Dermis blood vessel endothelial cell (primary cell): ENCODE results near the gene CERS4. TPM values are rescaled to one million over a fixed set of nuclear protein-coding genes. Genes with fewer than 3 reads are reported as not detected.
A peak's percentile ranks its signal among the peaks of the same experiment; 100 is the strongest.
"Not testable (repeated sequence)": the region's sequence is repeated elsewhere in the genome, so short reads cannot be mapped to it uniquely, and the experiment has no call there.

ENCODE experiments used
- DNase-seq: peaks from one replicate; pipeline ENCODE4 v3.0.0; 2010
- total RNA-seq: library from RNA; depleted of rRNA; stranded (reverse); fragments of >200 nt; gene quantifications from 2 replicates; pipeline ENCODE4 v1.2.3, GENCODE V29; 2014

CERS4 gene
- total RNA-seq, 1 donor from 2014 or later: 23.3 TPM

DNA sequence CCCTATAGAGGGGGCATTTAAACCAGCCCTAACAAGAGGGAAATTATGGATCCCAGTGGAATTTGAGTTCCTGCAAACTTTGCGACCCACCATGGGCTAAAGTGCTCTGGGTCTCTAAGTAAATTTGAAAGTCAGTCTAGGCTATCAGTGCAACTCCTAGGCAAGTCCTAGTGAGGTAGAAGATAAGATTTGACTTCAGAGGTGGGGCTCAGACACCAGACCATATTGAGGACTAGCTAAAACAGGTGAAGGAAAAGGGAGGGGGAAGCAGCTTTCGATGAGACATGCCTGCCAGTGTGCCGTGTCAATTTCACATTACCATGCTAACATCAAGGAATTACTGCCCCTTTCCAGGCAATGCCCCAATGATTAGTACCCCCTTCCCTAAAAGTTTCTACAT, 60.6 kb downstream of the CERS4 start:
- no peak for DNase-seq

DNA sequence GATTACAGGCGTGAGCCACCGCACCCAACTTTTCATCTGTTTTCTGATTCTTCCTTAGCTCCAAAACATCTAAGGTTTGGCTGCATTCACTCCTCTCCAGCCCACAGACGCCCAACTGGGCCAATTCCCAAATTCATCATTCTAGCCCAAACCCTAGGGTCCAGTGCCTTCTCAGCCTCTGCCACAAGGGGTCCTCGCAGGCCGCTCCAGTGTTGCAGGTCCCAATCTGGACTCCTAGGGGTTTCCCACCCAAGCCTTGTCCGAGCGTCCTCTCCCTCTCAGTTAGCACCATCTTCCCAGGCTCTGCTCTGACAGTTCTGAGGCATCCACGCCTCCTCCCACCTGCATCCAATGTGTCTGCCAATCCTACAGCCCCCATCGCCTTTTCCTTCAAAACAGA, 67.3 kb downstream of the CERS4 start:
- DNase-seq: not testable (repeated sequence)

DNA sequence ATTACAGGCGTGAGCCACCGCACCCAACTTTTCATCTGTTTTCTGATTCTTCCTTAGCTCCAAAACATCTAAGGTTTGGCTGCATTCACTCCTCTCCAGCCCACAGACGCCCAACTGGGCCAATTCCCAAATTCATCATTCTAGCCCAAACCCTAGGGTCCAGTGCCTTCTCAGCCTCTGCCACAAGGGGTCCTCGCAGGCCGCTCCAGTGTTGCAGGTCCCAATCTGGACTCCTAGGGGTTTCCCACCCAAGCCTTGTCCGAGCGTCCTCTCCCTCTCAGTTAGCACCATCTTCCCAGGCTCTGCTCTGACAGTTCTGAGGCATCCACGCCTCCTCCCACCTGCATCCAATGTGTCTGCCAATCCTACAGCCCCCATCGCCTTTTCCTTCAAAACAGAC, 82.2 kb downstream of the CERS4 start:
- not testable (repeated sequence) for DNase-seq

DNA sequence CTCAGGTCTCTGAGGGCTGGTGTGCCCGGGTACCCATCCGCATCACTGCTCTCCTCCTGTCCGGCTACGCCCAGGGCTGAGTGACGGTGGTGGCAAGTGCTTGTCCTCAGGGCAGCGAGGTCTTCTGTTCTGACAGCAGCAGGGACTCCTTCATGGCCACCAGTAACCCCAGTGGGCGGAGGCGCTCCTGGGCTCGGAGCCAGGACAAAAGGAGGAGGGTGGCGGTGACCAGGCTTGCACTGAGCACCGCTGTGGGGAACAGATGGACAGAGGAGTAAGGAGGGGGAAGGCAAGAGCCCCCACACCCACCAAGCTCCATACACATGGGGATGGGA, 93.2 kb downstream of the CERS4 start:
- DNase-seq: no peak

DNA sequence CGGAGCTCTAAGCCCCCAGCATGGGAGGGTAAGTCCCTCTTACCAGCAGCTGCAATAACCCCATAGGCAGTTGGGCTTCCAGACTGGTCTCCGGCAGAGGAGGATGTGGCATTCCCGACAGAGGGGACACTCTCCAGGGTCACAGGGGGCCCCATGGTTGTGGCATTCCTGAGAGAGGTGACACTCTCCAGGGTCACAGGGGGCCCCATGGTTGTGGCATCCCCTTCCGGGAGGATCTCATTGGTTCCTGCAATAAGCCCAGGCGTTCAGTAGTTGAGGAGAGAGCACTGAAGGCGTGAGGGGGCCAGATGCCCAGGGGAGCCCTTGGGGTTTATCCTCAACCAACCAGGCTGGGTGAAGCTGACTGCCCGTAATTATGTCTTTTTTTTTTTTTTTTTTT, 93.6 kb downstream of the CERS4 start:
- DNase-seq: no peak

DNA sequence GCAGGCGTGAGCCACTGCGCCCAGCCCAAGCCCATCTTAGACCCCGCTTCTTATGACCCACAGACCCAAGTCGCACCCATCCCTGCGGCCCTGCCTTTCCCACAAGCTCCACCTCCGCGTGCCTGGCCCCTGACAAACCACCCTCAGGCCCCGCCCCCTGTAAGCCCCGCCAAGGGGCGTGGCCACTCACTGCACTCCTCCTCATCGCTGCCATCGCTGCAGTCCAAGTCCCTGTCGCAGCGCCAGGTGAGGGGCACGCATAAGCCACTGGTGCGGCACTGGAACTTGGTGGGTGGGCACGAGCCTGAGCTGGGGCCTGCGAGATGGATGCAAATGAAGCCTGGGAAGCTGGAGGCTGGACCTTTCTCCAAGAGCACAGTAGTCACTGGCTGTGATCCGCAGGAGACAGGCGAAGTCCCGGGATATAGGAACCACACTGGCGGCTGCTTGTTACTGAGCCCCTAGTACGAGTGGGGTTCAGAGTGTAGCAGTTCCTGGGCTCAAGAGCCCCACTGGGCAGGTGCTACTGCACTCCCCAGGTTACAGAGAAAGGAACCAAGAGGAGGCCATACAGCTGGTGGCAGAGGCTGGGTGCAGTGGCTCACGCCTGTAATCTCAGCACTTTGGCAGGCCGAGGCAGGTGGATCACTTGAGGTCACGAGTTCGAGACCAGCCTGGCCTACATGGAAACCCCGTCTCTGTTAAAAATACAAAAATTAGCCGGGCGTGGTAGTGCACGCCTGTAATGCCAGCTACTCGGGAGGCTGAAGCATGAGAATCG, 95.9 kb downstream of the CERS4 start:
- DNase-seq: no peak

DNA sequence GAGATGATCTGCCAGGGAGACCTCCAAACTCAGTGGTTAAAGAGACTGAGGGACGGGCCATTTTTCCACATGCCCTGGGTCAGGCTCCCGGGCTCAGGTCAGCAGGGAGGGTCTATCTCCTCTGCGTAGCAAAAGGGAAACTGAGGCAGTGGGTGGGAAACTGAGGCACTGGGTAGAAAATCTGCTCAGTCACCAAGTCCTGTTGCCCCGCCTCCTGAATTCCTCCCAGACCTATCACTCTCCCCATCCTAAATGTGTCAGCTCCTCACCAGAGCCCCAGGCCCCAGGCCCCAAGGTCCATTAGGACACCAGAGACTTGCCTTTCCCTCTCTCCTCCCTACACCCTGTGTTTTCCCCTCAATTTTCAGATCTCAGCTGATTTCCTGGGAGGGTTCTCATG, 96.6 kb downstream of the CERS4 start:
- no peak for DNase-seq

DNA sequence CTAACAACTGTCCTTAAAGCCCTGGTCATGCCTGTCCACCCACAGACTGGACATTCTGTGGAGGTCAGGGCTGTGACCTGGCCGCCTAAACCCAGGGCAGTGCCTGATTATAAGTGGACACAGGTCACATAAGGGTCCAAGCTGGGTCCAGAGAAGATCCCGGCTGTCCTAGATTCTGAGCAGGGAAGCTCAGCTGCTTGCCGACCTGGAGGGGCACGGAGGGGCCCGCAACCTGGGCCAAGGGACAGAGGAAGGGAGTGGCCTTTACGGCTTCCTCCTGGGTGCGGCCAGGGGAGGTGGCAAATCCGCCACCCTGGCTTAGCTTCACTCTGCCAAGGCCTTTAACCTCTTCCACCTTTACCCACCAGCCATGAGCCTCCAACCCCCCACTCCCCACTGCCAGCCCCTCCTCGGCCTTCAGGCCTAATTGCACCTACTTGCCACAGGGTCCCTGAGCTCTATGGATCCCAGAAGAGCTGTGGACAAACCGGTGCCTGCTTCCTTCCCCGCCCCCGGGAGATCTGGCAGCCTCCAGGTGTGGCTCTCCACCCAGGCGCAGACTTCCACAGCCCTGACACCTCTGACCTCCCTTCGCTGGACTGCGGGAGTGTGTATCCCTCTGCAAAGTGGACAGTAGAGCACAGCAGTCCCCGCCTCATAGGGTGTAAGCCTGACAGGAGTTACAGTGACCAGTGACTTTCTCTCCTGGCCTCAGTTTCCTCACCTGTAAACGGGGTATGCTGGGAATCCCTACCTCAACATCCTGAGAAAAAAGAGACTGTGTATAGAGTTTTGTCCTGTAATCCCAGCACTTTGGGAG, 97.3 kb downstream of the CERS4 start:
- no peak for DNase-seq

DNA sequence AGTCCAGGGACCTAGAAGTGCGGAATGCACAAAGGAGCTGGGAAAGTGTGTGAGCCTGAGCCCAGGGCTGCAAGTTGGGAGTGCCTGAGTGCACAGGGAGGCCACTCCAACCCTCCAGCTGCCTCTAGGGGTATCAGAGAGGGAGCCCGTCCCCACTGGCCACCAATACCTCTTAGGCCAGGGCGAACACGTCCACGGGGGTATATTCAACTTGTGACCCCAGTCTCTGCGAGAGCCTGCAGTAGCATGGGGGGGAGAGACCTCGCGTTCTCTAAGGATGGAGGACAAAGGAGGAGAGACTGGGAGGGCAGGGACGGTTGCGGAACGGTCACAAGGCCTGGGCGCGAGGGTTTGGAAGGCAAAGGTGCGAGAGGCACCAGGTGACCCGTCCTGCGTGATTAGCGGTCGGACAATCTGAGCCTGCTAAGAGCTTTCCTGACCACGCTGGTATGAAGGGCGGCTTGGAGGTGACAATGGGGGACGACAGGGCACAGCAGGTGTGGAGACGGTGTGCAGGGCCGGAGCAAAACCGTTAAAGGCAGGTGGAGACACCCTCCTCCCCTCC, 98.3 kb downstream of the CERS4 start:
- DNase-seq: peak; percentile 22

DNA sequence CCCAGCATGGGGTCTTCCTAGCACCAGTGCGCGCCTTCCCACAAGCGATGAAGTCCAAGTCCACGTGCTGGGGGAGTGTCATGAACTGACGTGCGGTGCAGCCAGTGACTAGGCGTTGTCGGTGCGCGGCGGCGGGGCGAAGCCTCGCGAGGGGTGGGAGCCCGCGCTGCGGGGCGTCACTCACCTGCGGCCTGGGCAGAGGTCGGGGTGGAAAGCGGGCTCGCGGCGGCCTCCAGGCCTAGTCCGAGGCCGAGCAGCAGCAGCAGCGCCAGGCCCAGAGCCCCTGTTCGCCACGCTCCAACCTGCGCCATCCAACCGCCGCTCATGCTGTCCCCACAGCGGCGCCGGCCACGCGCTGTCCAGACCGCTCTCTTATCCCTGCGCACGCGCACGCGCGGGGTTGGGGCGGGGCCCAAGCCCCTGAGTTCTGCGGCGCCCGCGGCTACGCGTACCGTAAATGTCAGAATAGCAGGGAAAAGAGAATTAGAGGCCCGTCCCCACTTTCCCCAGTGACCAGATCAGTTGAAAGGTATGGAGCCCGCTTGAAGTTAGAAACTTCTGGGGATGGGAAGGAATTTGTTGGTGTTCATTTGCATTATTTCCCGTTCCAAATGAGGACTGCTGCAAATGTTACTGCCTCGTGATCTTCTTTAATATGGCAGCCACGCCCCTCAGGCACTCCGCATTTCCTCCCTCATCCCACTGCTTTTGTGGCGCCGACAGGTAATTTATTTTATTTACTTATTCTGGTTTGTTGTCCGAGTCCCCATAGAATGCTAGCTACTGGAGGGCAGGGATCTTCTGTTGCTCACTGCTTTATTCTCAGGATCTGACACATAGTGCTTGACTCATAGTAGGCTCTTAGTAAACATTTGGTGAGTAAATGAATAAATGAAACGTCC, 99.0 kb downstream of the CERS4 start, which contains the start of gene CD320:
TSS of gene CD320 (minus strand) at position 394 of the 902 bp plus-strand sequence. CDS start at position 326, 68 bp downstream.
- peak; percentile 94 for DNase-seq

DNA sequence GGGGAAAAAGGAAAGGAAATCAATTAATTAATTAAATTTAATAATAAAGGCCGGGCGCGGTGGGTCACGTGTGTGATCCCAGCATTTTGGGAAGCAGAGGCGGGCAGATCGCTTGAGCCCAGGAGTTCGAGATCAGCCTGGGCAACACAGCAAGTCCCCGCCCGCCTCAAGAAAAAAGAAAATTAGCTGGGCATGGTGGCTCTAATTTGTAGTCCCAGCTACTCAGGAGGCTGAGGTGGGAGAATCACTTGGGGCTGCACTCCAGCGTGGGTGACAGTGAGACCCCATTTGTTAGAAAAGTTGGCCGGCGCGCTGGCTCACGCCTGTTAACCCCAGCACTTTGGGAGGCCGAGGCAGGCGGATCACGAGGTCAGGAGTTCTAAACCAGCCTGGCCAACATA, 99.7 kb downstream of the CERS4 start:
- no peak for DNase-seq

DNA sequence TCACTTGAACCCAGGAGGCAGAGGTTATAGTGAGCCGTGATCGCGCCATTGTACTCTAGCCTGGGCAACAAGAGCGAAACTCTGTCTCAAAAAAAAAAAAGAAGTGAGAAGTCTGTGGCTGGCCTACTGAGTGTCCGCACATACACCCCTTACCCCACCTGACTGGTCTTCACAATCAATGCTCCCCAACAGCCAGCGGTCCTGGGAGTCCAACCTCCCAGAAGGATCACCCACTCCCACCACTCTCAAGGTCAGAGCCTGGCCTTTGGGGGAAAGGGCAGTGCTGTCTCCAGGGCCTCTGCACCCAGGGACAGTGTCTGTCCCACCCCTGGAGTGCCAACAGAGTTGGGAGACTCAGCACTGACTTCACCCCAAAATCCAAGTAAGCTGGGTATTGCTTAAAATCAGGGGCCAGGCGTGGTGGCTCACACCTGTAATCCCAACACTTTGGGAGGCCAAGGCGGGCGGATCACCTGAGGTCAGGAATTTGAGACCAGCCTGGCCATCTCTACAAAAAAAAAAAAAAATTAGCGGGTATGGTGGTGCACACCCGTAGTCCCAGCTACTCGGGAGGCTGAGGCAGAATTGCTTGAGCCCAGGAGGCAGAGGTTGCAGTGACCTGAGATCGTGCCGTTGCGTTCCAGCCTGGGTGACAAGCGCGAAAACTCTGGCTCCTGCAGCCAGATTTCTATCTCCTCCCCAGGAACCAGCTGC, 101.3 kb downstream of the CERS4 start:
- DNase-seq: no peak

DNA sequence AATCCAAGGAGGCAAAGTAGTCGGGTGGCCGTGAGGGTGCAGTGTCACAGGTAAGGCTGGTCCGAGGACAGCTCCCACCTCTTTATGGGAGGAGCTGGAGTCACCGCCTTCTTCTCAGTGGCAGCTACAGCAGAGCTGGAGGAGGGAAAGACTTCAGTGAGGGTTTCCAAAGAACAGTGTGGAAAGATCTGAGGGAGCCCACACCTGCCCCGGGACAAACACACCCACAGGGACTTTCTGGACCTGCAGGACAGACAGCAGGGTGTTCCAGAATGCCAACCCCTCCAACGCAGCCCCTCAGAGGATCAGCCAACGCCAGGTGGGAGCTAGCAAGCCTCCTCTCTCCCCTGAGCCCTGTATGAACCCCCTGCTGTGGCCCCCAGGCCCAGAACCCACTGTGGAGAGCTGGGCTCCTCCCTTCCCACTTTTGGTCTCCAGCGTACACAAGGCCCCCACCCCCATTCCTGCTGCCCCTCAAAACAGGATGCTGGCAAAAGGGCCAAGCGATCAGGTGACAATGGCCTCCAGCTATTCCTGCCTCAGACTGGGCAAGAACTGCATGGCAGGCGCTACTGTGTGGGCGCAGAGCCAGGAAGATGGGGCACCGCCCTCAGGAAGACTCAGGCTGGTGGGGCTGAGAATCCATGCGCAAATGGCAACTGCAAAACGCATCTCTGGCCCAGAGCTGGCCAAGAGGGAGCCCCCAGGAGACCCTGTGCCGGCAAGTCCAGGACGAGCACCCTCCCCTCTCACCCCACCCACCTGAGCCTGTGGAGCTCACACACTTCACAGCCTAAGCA, 102.5 kb downstream of the CERS4 start:
- DNase-seq: peak; percentile 44

Other genes starting within 250 kb of the CERS4 start
- gene ELAVL1, start 203.7 kb upstream of the CERS4 start, total RNA-seq: 43.2 and 98.7 TPM in 2 replicates
- not detected in 2 replicates for gene CCL25, start 156.6 kb upstream of the CERS4 start, total RNA-seq
- 0.05 TPM in 1 of 2 replicates, not detected in the other for gene FBN3, start 59.8 kb upstream of the CERS4 start, total RNA-seq
- 38.8 and 57.5 TPM in 2 replicates for gene CD320, start 99.0 kb downstream of the CERS4 start, total RNA-seq
- 10.2 and 11.7 TPM in 2 replicates for gene NDUFA7, start 112.0 kb downstream of the CERS4 start, total RNA-seq
- gene RPS28, start 112.1 kb downstream of the CERS4 start, total RNA-seq: 278 and 408 TPM in 2 replicates
- 156 and 179 TPM in 2 replicates for gene KANK3, start 133.9 kb downstream of the CERS4 start, total RNA-seq
- gene ANGPTL4, start 154.8 kb downstream of the CERS4 start, total RNA-seq: 4.3 and 8.7 TPM in 2 replicates
- 34.5 and 124 TPM in 2 replicates for gene RAB11B, start 181.0 kb downstream of the CERS4 start, total RNA-seq
- 165 and 247 TPM in 2 replicates for gene MARCHF2, start 203.9 kb downstream of the CERS4 start, total RNA-seq
- 58.7 and 126 TPM in 2 replicates for gene HNRNPM, start 235.6 kb downstream of the CERS4 start, total RNA-seq